Effector memory CD8-positive, alpha-beta T cell (primary cell): ENCODE results near the gene MYOD1.

Experiments
- ATAC-seq: fragments of 150-1000 bp; cut with Tn5 transposase; replicated peaks from 2 replicates; pipeline ENCODE4 v1.10.0; 2021; ENCODE audit warnings: mild to moderate bottlenecking, moderate library complexity
- DNase-seq, 3 experiments: peaks; one replicate each; pipeline ENCODE4 v3.0.0; 2021
- H3K27ac Mint-ChIP-seq, 2 donors: one replicate each; pipeline ENCODE4 v1.8.0; 2022; ENCODE audit warnings: mild to moderate bottlenecking in 2 of 2, mixed read lengths in 2 of 2, moderate library complexity in 2 of 2
- H3K27me3 Mint-ChIP-seq, 2 donors: one replicate each; pipeline ENCODE4 v1.8.0; 2022; ENCODE audit warnings: mixed read lengths in 2 of 2
- H3K36me3 Mint-ChIP-seq: one replicate; pipeline ENCODE4 v1.8.0; 2022; ENCODE audit warnings: mild to moderate bottlenecking, moderate library complexity, mixed read lengths; ENCODE audit not compliant: insufficient read depth
- H3K4me1 Mint-ChIP-seq, 2 donors: one replicate each; pipeline ENCODE4 v1.8.0; 2022; ENCODE audit warnings: low read depth in 2 of 2, mixed read lengths in 2 of 2
- H3K4me3 Mint-ChIP-seq, 2 donors: one replicate each; pipeline ENCODE4 v1.8.0; 2022; ENCODE audit warnings: mild to moderate bottlenecking in 2 of 2, mixed read lengths in 2 of 2, moderate library complexity in 2 of 2
- H3K9me3 Mint-ChIP-seq, 2 donors: one replicate each; pipeline ENCODE4 v1.8.0; 2022; ENCODE audit warnings: mixed read lengths in 2 of 2

The MYOD1 gene

GRCh38 chr11:17733261-17733660, 13.9 kb downstream of the MYOD1 start:
- H3K36me3 Mint-ChIP-seq: peaks cover 4% of the 10 kb centered on the region
- no peak overlapping the region for H3K27ac Mint-ChIP-seq
- ATAC-seq (no peak), DNase-seq (no peak)
- H3K9me3 Mint-ChIP-seq: no peaks in the 10 kb centered on the region
- peaks cover 0 to 3% of the 10 kb centered on the region in 2 donors for H3K4me1 Mint-ChIP-seq
- H3K27me3 Mint-ChIP-seq: peaks cover 67 to 74% of the 10 kb centered on the region in 2 donors
- H3K4me3 Mint-ChIP-seq: no peak overlapping the region

GRCh38 chr11:17734418-17734911, 15.1 kb downstream of the MYOD1 start, which contains the start of gene KCNC1:
Gene KCNC1 (plus strand): TSS chr11:17734781. CDS start chr11:17736003, 1,222 bp downstream.
- no peak for DNase-seq

DNA sequence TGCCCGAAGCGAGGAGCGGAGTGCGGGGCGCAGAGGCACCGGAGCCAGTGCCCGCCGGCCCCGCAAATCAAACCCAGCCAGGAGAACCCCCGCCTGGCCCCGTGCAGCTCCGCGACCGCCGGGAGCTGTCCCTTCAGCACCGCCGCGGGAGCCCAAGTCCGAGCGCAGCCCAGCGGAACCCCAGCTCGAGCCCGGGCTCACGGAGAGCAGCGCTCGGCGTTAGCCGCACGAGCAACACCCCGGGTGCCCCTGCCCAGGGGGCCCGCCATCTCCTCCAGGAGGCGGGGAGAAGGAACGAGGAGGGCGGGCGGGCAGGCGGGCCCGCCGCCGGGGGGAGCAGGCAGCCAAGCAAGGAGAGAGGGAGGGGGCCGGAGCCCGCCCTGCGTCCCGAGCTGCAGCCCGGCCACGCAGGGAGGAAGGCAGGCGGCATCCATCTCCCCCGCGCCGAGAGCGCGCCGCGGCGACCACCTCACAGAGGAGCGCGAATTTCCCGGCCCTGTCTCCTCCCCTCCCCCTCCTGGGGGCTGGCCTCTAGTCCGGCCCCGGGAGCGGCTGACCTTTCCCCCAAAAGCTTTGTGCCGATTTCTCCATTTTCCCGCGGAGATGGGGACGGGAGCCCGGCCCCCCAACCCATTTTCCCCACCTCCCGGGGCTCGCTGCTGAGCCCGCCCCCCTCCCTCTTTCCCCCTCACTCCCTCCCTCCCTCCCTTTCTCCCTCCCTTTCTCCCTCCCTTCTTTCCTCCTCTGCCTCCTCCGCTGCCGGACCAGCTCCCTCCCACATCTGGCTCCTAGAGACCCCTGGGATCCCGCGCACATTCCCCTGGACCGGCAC, 15.8 kb downstream of the MYOD1 start:
- ATAC-seq: peak; percentile 35
- Mint-ChIP-seq H3K27ac (no peak overlapping the region), H3K9me3 (no peaks in the 10 kb centered on the region), H3K36me3 (peaks cover 4% of the 10 kb centered on the region), H3K4me3 (no peak overlapping the region), H3K4me1 (peaks cover 0 to 3% of the 10 kb centered on the region in 2 donors), H3K27me3 (peaks cover 50 to 55% of the 10 kb centered on the region in 2 donors)
- peak in 1 of 3 experiments; percentile 3 for DNase-seq

More at GRCh38 chr11:17734418-17734911, 15.1 kb downstream of the MYOD1 start, which contains the start of gene KCNC1:
- no peak for ATAC-seq
- H3K4me3 Mint-ChIP-seq: peak within 1 kb of the TSS; percentile 58 to 75
- H3K27ac Mint-ChIP-seq: no peak within 1 kb of the TSS
- no peaks in the 10 kb centered on the region for H3K9me3 Mint-ChIP-seq
- H3K36me3 Mint-ChIP-seq: peaks cover 4% of the 10 kb centered on the region
- peaks cover 0 to 3% of the 10 kb centered on the region in 2 donors for H3K4me1 Mint-ChIP-seq
- H3K27me3 Mint-ChIP-seq: peaks cover 55 to 62% of the 10 kb centered on the region in 2 donors

DNA sequence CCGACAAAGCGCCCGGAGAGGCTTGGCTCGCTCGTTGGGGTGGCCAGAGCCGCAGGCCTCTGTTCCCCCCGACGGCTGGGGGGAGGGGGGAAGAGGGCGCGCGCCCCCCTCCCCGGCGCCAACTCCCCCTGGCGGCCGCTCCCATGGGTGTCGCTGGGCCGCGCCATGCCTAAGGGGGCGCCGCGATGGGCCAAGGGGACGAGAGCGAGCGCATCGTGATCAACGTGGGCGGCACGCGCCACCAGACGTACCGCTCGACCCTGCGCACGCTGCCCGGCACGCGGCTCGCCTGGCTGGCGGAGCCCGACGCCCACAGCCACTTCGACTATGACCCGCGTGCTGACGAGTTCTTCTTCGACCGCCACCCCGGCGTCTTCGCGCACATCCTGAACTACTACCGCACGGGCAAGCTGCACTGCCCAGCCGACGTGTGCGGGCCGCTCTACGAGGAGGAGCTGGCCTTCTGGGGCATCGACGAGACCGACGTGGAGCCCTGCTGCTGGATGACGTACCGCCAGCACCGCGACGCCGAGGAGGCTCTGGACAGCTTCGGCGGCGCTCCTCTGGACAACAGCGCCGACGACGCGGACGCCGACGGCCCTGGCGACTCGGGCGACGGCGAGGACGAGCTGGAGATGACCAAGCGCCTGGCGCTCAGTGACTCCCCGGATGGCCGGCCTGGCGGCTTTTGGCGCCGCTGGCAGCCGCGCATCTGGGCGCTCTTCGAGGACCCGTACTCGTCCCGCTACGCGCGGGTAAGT, 16.6 kb downstream of the MYOD1 start:
- peaks cover 42 to 47% of the 10 kb centered on the region in 2 donors for H3K27me3 Mint-ChIP-seq
- H3K9me3 Mint-ChIP-seq: no peaks in the 10 kb centered on the region
- H3K4me3 Mint-ChIP-seq: peak overlapping the region in 1 of 2 donors; percentile 28
- DNase-seq (no peak), ATAC-seq (no peak)
- peaks cover 0 to 3% of the 10 kb centered on the region in 2 donors for H3K4me1 Mint-ChIP-seq
- peaks cover 4% of the 10 kb centered on the region for H3K36me3 Mint-ChIP-seq
- H3K27ac Mint-ChIP-seq: no peak overlapping the region

- H3K9me3 Mint-ChIP-seq: no peaks in the 10 kb centered on the region
- H3K4me1 Mint-ChIP-seq: peaks cover 0 to 3% of the 10 kb centered on the region in 2 donors
- H3K27me3 Mint-ChIP-seq: peaks cover 43 to 44% of the 10 kb centered on the region in 2 donors
- H3K27ac Mint-ChIP-seq: no peak overlapping the region
- H3K36me3 Mint-ChIP-seq: peaks cover 4% of the 10 kb centered on the region
- peak overlapping the region in 1 of 2 donors; percentile 28 for H3K4me3 Mint-ChIP-seq
- DNase-seq (no peak), ATAC-seq (no peak)
Measured at GRCh38 chr11:17736579-17736893, 17.2 kb downstream of the MYOD1 start.

DNA sequence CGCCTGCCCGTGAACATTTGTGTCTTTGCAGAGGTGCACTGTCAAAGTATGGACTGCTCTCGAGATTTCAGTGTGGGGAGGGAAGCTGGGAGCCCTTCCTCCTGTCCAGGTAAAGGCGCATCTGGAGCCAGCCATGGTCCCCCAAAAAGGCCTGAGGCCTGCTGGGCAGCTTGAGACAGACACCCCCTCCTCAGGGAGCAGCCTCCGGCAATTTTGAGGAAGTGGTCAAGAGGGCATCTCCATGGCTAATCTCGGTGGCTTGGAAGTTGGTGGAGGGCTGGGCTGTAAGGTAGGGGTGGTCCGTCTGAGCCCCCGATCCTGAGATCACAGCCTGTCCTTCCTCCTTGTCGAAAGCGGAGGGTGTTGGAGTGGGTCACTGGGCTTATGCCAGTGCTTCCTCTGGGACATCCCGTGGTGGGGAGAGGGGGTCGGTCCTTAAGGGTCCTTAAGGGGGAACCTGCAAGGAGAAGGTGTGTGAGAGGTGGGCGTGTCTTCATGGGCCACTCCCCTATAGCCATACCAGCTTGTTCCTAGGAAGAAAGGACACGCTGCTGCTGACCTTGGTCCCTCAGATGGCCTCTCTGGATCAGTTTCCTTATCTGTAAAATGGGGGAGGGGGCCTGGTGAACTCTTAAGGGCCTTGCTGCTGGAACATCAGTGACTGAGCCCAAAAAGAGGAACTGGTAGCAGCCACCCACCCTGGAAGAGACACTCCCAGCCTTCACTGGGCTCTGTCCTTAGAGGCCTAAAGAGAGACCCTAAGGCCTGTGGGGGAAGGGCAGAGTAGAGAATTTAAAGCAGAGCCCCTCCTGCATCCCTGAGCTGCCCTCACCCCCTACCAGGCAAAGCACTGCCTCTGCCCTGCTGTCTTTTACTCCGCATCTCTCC, 17.8 kb downstream of the MYOD1 start:
- DNase-seq (no peak), ATAC-seq (no peak)
- no peaks in the 10 kb centered on the region for H3K9me3 Mint-ChIP-seq
- peaks cover 4% of the 10 kb centered on the region for H3K36me3 Mint-ChIP-seq
- no peak overlapping the region for H3K4me3 Mint-ChIP-seq
- H3K4me1 Mint-ChIP-seq: peaks cover 0 to 3% of the 10 kb centered on the region in 2 donors
- peaks cover 38 to 42% of the 10 kb centered on the region in 2 donors for H3K27me3 Mint-ChIP-seq
- H3K27ac Mint-ChIP-seq: no peak overlapping the region

GRCh38 chr11:17738151-17738973, 19.0 kb downstream of the MYOD1 start:
- no peak for DNase-seq
- peaks cover 4% of the 10 kb centered on the region for H3K36me3 Mint-ChIP-seq
- ATAC-seq: no peak
- no peak overlapping the region for H3K4me3 Mint-ChIP-seq
- H3K27me3 Mint-ChIP-seq: peaks cover 26 to 30% of the 10 kb centered on the region in 2 donors
- peaks cover 0 to 3% of the 10 kb centered on the region in 2 donors for H3K4me1 Mint-ChIP-seq
- H3K27ac Mint-ChIP-seq: no peak overlapping the region
- H3K9me3 Mint-ChIP-seq: no peaks in the 10 kb centered on the region

DNA sequence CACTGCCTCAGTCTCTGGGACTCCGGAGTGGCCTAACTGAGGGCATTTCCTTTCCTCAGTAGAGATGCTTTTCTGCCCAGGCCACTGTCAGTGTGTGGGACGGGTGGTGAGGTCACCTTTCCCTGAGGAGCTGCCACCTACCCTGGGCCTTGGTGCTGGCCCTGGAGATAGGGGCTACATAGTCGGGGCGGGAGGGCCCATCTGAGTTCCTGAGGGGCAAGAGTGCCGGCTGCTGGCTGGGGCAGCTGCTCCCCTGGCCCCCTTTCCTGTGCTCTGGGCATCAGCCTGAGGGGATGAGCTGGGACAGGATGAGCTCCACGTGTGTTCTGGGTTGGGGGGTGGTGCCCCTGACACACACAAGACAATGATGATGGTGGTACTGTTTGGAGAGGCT, 20.6 kb downstream of the MYOD1 start:
- Mint-ChIP-seq H3K36me3 (peaks cover 4% of the 10 kb centered on the region), H3K9me3 (no peaks in the 10 kb centered on the region), H3K4me3 (no peak overlapping the region), H3K27me3 (peaks cover 24 to 29% of the 10 kb centered on the region in 2 donors), H3K4me1 (peaks cover 0 to 3% of the 10 kb centered on the region in 2 donors), H3K27ac (no peak overlapping the region)
- ATAC-seq (no peak), DNase-seq (no peak)

DNA sequence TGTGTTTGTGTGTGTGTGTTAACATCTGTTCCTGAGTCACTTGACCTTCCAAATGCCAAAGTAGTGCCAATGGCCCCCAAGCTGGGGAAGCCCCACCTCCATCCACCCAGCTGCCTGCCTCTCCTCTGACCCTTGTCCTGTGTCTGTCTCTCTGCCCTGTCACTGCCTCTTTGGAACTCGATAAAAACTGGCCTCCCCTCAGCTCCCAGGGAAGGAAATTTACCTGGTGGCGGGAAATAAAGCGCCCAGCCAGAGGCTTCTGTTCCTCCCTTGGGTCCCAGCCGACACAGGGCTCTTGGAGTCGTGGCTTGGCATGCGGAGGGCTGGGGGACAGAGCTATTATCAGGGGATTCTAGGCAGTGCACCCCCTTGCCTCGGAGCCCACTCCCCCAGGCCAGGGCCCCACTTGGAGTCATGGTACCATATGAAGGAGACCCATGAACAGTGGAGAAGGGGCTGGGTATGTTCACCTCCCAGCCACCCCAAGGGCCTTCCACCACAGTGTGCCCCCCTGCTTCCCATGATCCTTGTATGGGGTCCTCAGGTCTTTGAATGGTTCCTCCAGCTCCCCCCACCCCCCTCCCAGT, 21.4 kb downstream of the MYOD1 start:
- Mint-ChIP-seq H3K27ac (no peak overlapping the region), H3K27me3 (peaks cover 32 to 36% of the 10 kb centered on the region in 2 donors), H3K4me3 (no peak overlapping the region), H3K9me3 (no peaks in the 10 kb centered on the region), H3K4me1 (peaks cover 0 to 3% of the 10 kb centered on the region in 2 donors), H3K36me3 (peaks cover 4% of the 10 kb centered on the region)
- ATAC-seq (no peak), DNase-seq (no peak)

DNA sequence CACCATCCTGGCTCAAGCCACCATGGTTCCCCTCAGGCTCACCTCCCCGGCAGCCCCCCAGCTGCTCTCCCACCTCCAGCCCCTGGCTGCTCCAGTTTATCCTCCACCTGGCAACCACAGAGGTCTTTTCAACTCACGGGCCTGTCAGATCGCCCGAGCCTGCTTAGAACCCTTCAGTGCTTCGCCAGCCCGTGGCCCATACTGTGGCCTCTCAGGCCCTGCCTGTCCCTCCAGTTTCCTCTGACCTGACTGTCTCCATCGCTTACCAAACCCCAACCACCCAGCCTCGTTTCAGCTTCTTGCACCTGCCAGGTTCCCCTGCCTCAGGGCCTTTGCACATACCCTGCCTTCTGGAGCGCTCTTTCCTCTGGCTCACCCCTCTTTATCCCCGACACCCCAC, 22.1 kb downstream of the MYOD1 start:
- no peak for DNase-seq
- Mint-ChIP-seq H3K27me3 (peaks cover 34 to 38% of the 10 kb centered on the region in 2 donors), H3K9me3 (no peaks in the 10 kb centered on the region)

GRCh38 chr11:17742019-17742418, 22.6 kb downstream of the MYOD1 start:
- no peaks in the 10 kb centered on the region for H3K9me3 Mint-ChIP-seq
- no peak for ATAC-seq
- DNase-seq: no peak
- H3K36me3 Mint-ChIP-seq: peaks cover 3% of the 10 kb centered on the region
- no peaks in the 10 kb centered on the region for H3K4me1 Mint-ChIP-seq
- H3K27me3 Mint-ChIP-seq: peaks cover 34 to 35% of the 10 kb centered on the region in 2 donors
- H3K4me3 Mint-ChIP-seq: no peak overlapping the region
- H3K27ac Mint-ChIP-seq: no peak overlapping the region

More for the DNA sequence above, 22.1 kb downstream of the MYOD1 start:
- Mint-ChIP-seq H3K27ac (no peak overlapping the region), H3K36me3 (no peaks in the 10 kb centered on the region), H3K4me3 (no peak overlapping the region), H3K4me1 (peaks cover 0 to 3% of the 10 kb centered on the region in 2 donors)
- ATAC-seq: no peak
